Cardiac muscle cell (in vitro differentiated cells and primary cell): ENCODE measurements around the gene IFI16. TPM values are rescaled to one million over a fixed set of nuclear protein-coding genes. Genes with fewer than 3 reads are reported as not detected.
A peak's percentile ranks its signal among the peaks of the same experiment; 100 is the strongest.
"Not testable (repeated sequence)": the region's sequence is repeated elsewhere in the genome, so short reads cannot be mapped to it uniquely, and the experiment has no call there.

Source experiments
- DNase-seq, 2 donors: peaks; one replicate each; pipeline versions ENCODE4 v3.0.0 to v3.0.0-alpha.2; 2010 to 2017; ENCODE audit warnings: low read depth in 1 of 2, low spot score in 1 of 2
- H3K27ac ChIP-seq: fragments of 200-600 bp; sonication (generic); 2 replicates; pipeline ENCODE4 v1.5.1; 2016
- H3K27me3 ChIP-seq: fragments of 200-600 bp; sonication (generic); 2 replicates; pipeline ENCODE4 v1.6.0; 2016; ENCODE audit warnings: control low read depth
- H3K36me3 ChIP-seq: fragments of 200-600 bp; sonication (generic); 2 replicates; pipeline ENCODE4 v1.5.1; 2016; ENCODE audit warnings: control low read depth
- H3K4me1 ChIP-seq: fragments of 200-600 bp; sonication (generic); 2 replicates; pipeline ENCODE4 v1.8.1; 2017; ENCODE audit warnings: low read depth, mild to moderate bottlenecking, mixed run types
- H3K4me3 ChIP-seq: fragments of 200-600 bp; sonication (generic); 2 replicates; pipeline ENCODE4 v1.5.1; 2016; ENCODE audit warnings: mild to moderate bottlenecking
- H3K9me3 ChIP-seq: fragments of 200-600 bp; sonication (generic); 2 replicates; pipeline ENCODE4 v1.5.1; 2017; ENCODE audit warnings: low read depth, mild to moderate bottlenecking, control low read depth
- polyA plus RNA-seq: library from polyadenylated mRNA; unstranded; fragments of >200 nt; fragmentation: Nextera tagmentation; extraction: Ambion mirVana; gene quantifications from 2 replicates; pipeline ENCODE4 v1.2.1, GENCODE V29; 2016
- total RNA-seq: library from RNA; depleted of rRNA; stranded (reverse); fragments of >200 nt; gene quantifications from 2 replicates; pipeline ENCODE4 v1.2.3, GENCODE V29; 2016
- TF ChIP-seq, protein P1 (sequence below): IDR thresholded peaks from 2 replicates; pipeline ENCODE4 v1.5.1; 2012; ENCODE audit warnings: low read depth, mild to moderate bottlenecking, low read length

The IFI16 gene
- total and polyA plus RNA-seq, 2 experiments from 2014 or later, result 10.5 to 15.0 TPM

DNA sequence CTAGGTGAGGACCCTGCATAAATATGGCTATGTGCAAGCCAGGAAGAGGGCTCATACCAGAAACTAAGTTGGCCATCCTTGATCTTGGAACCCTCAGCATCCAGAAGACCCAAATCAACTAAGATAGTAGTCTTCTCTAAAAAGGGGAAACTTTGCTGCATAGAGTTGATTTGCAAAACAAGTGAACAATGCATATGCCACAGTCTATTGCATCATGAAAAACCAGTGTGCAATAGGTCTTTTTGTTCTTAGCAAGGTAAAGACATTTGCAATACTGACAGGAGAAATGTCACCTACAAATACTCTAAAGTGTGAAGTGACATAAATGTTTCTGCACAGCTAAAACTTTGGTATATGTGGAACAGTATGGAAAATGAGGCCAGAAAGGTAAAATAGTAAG, 2.0 kb upstream of the IFI16 start:
- Histone ChIP-seq H3K27me3 (no peaks in the 10 kb centered on the region), H3K4me1 (peaks cover 7% of the 10 kb centered on the region), H3K27ac (no peak overlapping the region), H3K36me3 (no peaks in the 10 kb centered on the region), H3K9me3 (no peaks in the 10 kb centered on the region), H3K4me3 (no peak overlapping the region)
- TF ChIP-seq, protein P1, sequence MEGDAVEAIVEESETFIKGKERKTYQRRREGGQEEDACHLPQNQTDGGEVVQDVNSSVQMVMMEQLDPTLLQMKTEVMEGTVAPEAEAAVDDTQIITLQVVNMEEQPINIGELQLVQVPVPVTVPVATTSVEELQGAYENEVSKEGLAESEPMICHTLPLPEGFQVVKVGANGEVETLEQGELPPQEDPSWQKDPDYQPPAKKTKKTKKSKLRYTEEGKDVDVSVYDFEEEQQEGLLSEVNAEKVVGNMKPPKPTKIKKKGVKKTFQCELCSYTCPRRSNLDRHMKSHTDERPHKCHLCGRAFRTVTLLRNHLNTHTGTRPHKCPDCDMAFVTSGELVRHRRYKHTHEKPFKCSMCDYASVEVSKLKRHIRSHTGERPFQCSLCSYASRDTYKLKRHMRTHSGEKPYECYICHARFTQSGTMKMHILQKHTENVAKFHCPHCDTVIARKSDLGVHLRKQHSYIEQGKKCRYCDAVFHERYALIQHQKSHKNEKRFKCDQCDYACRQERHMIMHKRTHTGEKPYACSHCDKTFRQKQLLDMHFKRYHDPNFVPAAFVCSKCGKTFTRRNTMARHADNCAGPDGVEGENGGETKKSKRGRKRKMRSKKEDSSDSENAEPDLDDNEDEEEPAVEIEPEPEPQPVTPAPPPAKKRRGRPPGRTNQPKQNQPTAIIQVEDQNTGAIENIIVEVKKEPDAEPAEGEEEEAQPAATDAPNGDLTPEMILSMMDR, result no peak
- no peak for DNase-seq

DNA sequence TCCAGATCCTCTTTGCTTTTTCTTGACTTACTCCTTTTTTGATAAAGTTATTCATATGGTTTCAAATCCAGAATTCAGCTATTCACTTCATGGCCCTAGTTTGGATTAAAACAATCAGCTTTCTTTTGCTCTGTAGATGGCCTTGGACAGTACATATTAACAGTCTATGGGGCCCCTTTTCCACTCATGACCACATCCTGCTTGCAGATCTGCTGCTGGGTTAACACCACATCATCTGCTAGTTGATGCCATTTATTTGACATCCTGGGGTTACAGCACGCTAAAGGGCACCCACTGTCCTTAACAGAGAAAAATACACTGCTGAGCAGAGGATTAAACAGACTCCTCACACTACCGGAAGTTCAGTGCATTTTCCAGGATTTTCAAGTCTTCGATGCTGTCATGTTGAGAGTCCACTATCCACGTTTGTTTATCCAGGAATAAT, 941 bp upstream of the IFI16 start:
- Histone ChIP-seq H3K27me3 (no peaks in the 10 kb centered on the region), H3K4me1 (peaks cover 7% of the 10 kb centered on the region), H3K36me3 (no peaks in the 10 kb centered on the region), H3K4me3 (no peak overlapping the region), H3K27ac (no peak overlapping the region), H3K9me3 (no peaks in the 10 kb centered on the region)
- TF ChIP-seq, protein P1, result no peak
- DNase-seq, result peak in 1 of 2 donors; percentile 31

DNA sequence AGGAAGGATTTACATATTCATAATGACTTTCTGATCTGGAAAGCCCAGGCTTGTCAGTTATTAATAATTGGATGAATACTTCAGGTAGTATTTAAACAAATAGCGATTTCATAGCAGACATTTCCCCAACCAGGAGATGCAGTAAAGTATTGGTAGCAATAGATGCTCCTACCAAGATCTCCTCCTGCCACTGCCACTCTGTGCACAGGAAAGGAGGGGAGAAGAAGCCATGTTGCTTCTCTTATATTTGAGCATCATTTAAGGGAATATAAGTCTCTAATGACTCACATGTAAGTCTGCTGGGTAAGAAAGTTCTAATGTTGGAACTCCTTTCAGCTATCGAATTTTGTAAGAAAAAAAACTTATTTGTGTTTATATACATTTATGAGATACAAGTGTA, 420 bp upstream of the IFI16 start:
- no peak overlapping the region for H3K27ac ChIP-seq
- H3K4me3 ChIP-seq, result no peak overlapping the region
- H3K4me1 ChIP-seq, result peaks cover 7% of the 10 kb centered on the region

DNA sequence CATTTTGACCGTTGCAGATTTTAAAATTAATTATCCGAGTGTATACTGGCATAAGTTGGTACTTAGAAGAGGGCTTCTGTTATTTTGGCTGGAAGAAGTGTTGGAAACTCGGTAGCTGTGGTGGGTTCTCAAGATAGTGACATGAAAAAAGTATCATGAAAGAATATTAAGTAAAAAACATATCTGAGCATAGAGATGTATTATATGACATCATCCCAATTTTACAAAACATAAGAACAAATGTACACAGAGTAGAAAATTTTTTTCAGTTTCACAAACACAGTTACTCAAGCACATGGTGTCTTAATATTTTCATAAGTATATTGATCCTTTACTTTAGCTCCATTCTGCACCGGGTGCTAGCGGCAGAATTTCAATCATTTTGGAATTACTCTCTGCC, 684 bp downstream of the IFI16 start:
- peaks cover 6% of the 10 kb centered on the region for H3K4me1 ChIP-seq
- no peaks in the 10 kb centered on the region for H3K36me3 ChIP-seq
- no peaks in the 10 kb centered on the region for H3K9me3 ChIP-seq
- no peaks in the 10 kb centered on the region for H3K27me3 ChIP-seq
- no peak overlapping the region for H3K27ac ChIP-seq
- H3K4me3 ChIP-seq, result no peak overlapping the region
- DNase-seq, result no peak
- TF ChIP-seq, protein P1, result no peak

More for the DNA sequence above, 420 bp upstream of the IFI16 start:
- H3K9me3 ChIP-seq, result no peaks in the 10 kb centered on the region
- no peaks in the 10 kb centered on the region for H3K36me3 ChIP-seq
- no peaks in the 10 kb centered on the region for H3K27me3 ChIP-seq
- TF ChIP-seq, protein P1, result no peak
- no peak for DNase-seq

DNA sequence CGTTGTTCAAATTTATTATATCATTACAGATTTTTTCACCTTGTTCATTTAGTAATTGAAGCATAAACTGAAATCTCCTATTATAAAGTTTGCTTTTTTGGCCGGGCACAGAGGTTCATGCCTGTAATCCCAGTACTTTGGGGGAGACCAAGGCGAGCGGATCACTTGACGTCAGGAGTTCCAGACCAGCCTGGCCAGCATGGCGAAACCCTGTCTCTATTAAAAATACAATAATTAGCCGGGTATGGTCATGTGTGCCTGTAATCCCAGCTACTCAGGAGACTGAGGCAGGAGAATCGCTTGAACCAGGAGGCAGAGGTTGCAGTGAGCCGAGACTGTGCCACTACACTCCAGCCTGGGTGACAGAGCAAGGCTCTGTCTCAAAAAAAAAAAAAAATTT, 1.3 kb downstream of the IFI16 start:
- not testable (repeated sequence) for H3K4me3 ChIP-seq, H3K4me1 ChIP-seq, H3K36me3 ChIP-seq, H3K9me3 ChIP-seq, H3K27me3 ChIP-seq, H3K27ac ChIP-seq
- peak in 1 of 2 donors; percentile 40 for DNase-seq

DNA sequence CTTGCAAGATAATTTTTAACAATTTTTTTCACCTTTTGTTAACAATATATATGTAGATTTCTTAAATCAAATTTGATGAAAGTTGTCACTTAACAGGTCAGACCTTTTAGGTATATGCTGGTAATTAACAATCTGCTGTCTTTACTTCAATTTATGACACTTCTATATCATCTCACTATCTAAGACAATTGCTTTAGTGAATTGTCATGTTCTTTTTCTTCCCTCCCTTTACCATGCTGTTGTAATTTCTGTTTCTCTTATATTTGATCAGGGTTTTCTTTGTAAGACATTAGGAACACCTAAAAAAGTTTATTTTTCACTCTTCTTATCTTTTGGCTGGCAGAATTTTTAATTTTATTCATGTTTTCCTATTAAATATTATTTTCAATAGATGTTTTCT, 2.0 kb downstream of the IFI16 start:
- H3K27ac ChIP-seq, result no peak overlapping the region
- TF ChIP-seq, protein P1, result no peak
- no peak overlapping the region for H3K4me3 ChIP-seq
- H3K4me1 ChIP-seq, result no peaks in the 10 kb centered on the region
- H3K9me3 ChIP-seq, result no peaks in the 10 kb centered on the region
- H3K36me3 ChIP-seq, result no peaks in the 10 kb centered on the region
- H3K27me3 ChIP-seq, result no peaks in the 10 kb centered on the region
- no peak for DNase-seq
